HUES6 (cell line): ENCODE results near the gene CLEC10A.
"Not testable (repeated sequence)": the region's sequence is repeated elsewhere in the genome, so short reads cannot be mapped to it uniquely, and the experiment has no call there.

Experiments
- H3K27ac ChIP-seq: 2 replicates; pipeline ENCODE4 v1.7.0; 2013; ENCODE audit warnings: low read depth, mild to moderate bottlenecking, low read length, inconsistent platforms
- H3K27me3 ChIP-seq: 2 replicates; pipeline ENCODE4 v1.6.1; 2013; ENCODE audit warnings: low read length; ENCODE audit not compliant: control insufficient read depth, insufficient read depth
- H3K36me3 ChIP-seq: 2 replicates; pipeline ENCODE4 v1.6.1; 2013; ENCODE audit warnings: low read length; ENCODE audit not compliant: control insufficient read depth, insufficient read depth
- H3K4me1 ChIP-seq: 2 replicates; pipeline ENCODE4 v1.6.1; 2013; ENCODE audit warnings: low read length; ENCODE audit not compliant: control insufficient read depth, insufficient read depth
- H3K4me3 ChIP-seq: 2 replicates; pipeline ENCODE4 v1.5.1; 2013; ENCODE audit warnings: low read depth, low read length
- H3K9ac ChIP-seq: one replicate; pipeline ENCODE4 v1.6.1; 2013; ENCODE audit warnings: mild to moderate bottlenecking, low read length
- H3K9me3 ChIP-seq: 2 replicates; pipeline ENCODE4 v1.6.1; 2013; ENCODE audit warnings: low read depth, low read length; ENCODE audit not compliant: control insufficient read depth, insufficient read depth

Gene CLEC10A

GRCh38 chr17:7107795-7108559 lies 27.9 kb upstream of the CLEC10A start:
- Histone ChIP-seq H3K9me3 (no peaks in the 10 kb centered on the region), H3K4me1 (peaks cover 6% of the 10 kb centered on the region; the same call in 1 of the 2 replicates), H3K27me3 (peaks cover 3% of the 10 kb centered on the region; the same call in 1 of the 2 replicates), H3K4me3 (no peak overlapping the region), H3K36me3 (no peaks in the 10 kb centered on the region), H3K27ac (no peak overlapping the region), H3K9ac (no peak overlapping the region)

GRCh38 chr17:7107012-7107754 lies 27.1 kb upstream of the CLEC10A start:
- peaks cover 11% of the 10 kb centered on the region; the same call in 1 of the 2 replicates for H3K27me3 ChIP-seq
- no peak overlapping the region for H3K9ac ChIP-seq
- H3K27ac ChIP-seq = no peak overlapping the region
- H3K36me3 ChIP-seq = no peaks in the 10 kb centered on the region
- H3K4me3 ChIP-seq = no peak overlapping the region
- H3K9me3 ChIP-seq = no peaks in the 10 kb centered on the region
- peaks cover 6% of the 10 kb centered on the region; the same call in 1 of the 2 replicates for H3K4me1 ChIP-seq

- H3K4me1 ChIP-seq = no peaks in the 10 kb centered on the region
- peaks cover 19% of the 10 kb centered on the region; the same call in 1 of the 2 replicates for H3K27me3 ChIP-seq
- H3K9ac ChIP-seq = no peak overlapping the region
- no peak overlapping the region for H3K27ac ChIP-seq
- H3K36me3 ChIP-seq = no peaks in the 10 kb centered on the region
- no peaks in the 10 kb centered on the region for H3K9me3 ChIP-seq
- H3K4me3 ChIP-seq = no peak overlapping the region
Observed at GRCh38 chr17:7102421-7102820, 22.4 kb upstream of the CLEC10A start.

GRCh38 chr17:7101531-7101930 lies 21.5 kb upstream of the CLEC10A start:
- H3K4me1 ChIP-seq = no peaks in the 10 kb centered on the region
- H3K27ac ChIP-seq = no peak overlapping the region
- H3K9ac ChIP-seq = no peak overlapping the region
- peaks cover 19% of the 10 kb centered on the region; the same call in 1 of the 2 replicates for H3K27me3 ChIP-seq
- H3K4me3 ChIP-seq = no peak overlapping the region
- H3K36me3 ChIP-seq = no peaks in the 10 kb centered on the region
- H3K9me3 ChIP-seq = no peaks in the 10 kb centered on the region

- H3K9ac ChIP-seq, H3K9me3 ChIP-seq, H3K4me1 ChIP-seq, H3K36me3 ChIP-seq, H3K4me3 ChIP-seq, H3K27ac ChIP-seq: not testable (repeated sequence)
- peaks cover 19% of the 10 kb centered on the region; the same call in 1 of the 2 replicates for H3K27me3 ChIP-seq
Observed at GRCh38 chr17:7100641-7101379, 20.8 kb upstream of the CLEC10A start.

GRCh38 chr17:7098802-7099459 lies 18.9 kb upstream of the CLEC10A start:
- H3K4me1 ChIP-seq = no peaks in the 10 kb centered on the region; the same call in 1 of the 2 replicates
- peaks cover 19% of the 10 kb centered on the region; the same call in 1 of the 2 replicates for H3K27me3 ChIP-seq
- H3K27ac ChIP-seq = no peak overlapping the region
- no peak overlapping the region for H3K4me3 ChIP-seq
- no peaks in the 10 kb centered on the region for H3K9me3 ChIP-seq
- H3K9ac ChIP-seq = no peak overlapping the region
- H3K36me3 ChIP-seq = no peaks in the 10 kb centered on the region

GRCh38 chr17:7097940-7098339 lies 17.9 kb upstream of the CLEC10A start:
- Histone ChIP-seq H3K9ac (no peak overlapping the region), H3K9me3 (no peaks in the 10 kb centered on the region), H3K4me1 (no peaks in the 10 kb centered on the region; the same call in 1 of the 2 replicates), H3K27ac (no peak overlapping the region), H3K27me3 (peaks cover 15% of the 10 kb centered on the region; the same call in 1 of the 2 replicates), H3K36me3 (no peaks in the 10 kb centered on the region), H3K4me3 (no peak overlapping the region)

- Histone ChIP-seq H3K27me3 (no peaks in the 10 kb centered on the region; the same call in 1 of the 2 replicates), H3K4me3 (no peak overlapping the region), H3K9ac (no peak overlapping the region), H3K36me3 (no peaks in the 10 kb centered on the region), H3K4me1 (no peaks in the 10 kb centered on the region; the same call in 1 of the 2 replicates), H3K9me3 (no peaks in the 10 kb centered on the region), H3K27ac (no peak overlapping the region)
Observed at GRCh38 chr17:7095625-7096024, 15.6 kb upstream of the CLEC10A start.

- Histone ChIP-seq H3K36me3 (no peaks in the 10 kb centered on the region), H3K9me3 (no peaks in the 10 kb centered on the region), H3K27me3 (no peaks in the 10 kb centered on the region)
Observed at GRCh38 chr17:7094652-7095019, 14.6 kb upstream of the CLEC10A start.

GRCh38 chr17:7091311-7092005 lies 11.4 kb upstream of the CLEC10A start:
- not testable (repeated sequence) for H3K4me1 ChIP-seq, H3K9ac ChIP-seq, H3K36me3 ChIP-seq, H3K9me3 ChIP-seq, H3K27ac ChIP-seq, H3K27me3 ChIP-seq
- 0 out of 2 replicates have a peak overlapping the region, but pooled peaks have one; percentile 29 for H3K4me3 ChIP-seq

More at GRCh38 chr17:7094652-7095019, 14.6 kb upstream of the CLEC10A start:
- H3K4me1 ChIP-seq = no peaks in the 10 kb centered on the region; the same call in 1 of the 2 replicates
- H3K4me3 ChIP-seq = no peak overlapping the region
- no peak overlapping the region for H3K9ac ChIP-seq
- H3K27ac ChIP-seq = no peak overlapping the region
